WTC11 (cell line): ENCODE measurements around the gene GPR101.
"Not testable (repeated sequence)": the region's sequence is repeated elsewhere in the genome, so short reads cannot be mapped to it uniquely, and the experiment has no call there.

Source experiments
- CREB1 ChIP-seq: sonication (generic); formaldehyde crosslinking; IDR thresholded peaks from 2 replicates; pipeline ENCODE4 v1.8.0; 2023; ENCODE audit warnings: mild to moderate bottlenecking, missing genetic modification reagents
- CTCF ChIP-seq: fragments of 200-600 bp; IDR thresholded peaks from 2 replicates; pipeline ENCODE4 v1.8.0; 2022; ENCODE audit warnings: antibody characterized with exemption
- PRDM15 ChIP-seq: sonication (generic); formaldehyde crosslinking; IDR thresholded peaks from 2 replicates; pipeline ENCODE4 v1.8.0; 2022; ENCODE audit warnings: missing genetic modification reagents
- SMAD3 ChIP-seq: sonication (generic); formaldehyde crosslinking; IDR thresholded peaks from 2 replicates; pipeline ENCODE4 v1.8.0; 2022; ENCODE audit warnings: missing genetic modification reagents, mild to moderate bottlenecking, borderline replicate concordance
- SP1 ChIP-seq: sonication (generic); formaldehyde crosslinking; conservative IDR thresholded peaks from 2 replicates; pipeline ENCODE4 v1.8.1; 2022; ENCODE audit warnings: missing genetic modification reagents
- ZNF121 ChIP-seq: sonication (generic); formaldehyde crosslinking; IDR thresholded peaks from 2 replicates; pipeline ENCODE4 v1.8.0; 2023; ENCODE audit warnings: missing genetic modification reagents
- ZNF423 ChIP-seq: fragments of 250-450 bp; sonication (Bioruptor Pico); IDR thresholded peaks from 2 replicates; pipeline ENCODE4 v2.1.2; 2022; ENCODE audit warnings: mild to moderate bottlenecking, moderate library complexity
- TF ChIP-seq, protein P1 (sequence below): sonication (generic); formaldehyde crosslinking; IDR thresholded peaks from 2 replicates; pipeline ENCODE4 v1.8.0; 2022; ENCODE audit warnings: mild to moderate bottlenecking, missing genetic modification reagents

- TF ChIP-seq SMAD3; CTCF; SP1 (CRISPR knock-in tag); ZNF423 (CRISPR knock-in tag); ZNF121 (CRISPR knock-in tag); PRDM15 (CRISPR knock-in tag); CREB1 (CRISPR knock-in tag): not testable (repeated sequence)
- TF ChIP-seq, protein P1, sequence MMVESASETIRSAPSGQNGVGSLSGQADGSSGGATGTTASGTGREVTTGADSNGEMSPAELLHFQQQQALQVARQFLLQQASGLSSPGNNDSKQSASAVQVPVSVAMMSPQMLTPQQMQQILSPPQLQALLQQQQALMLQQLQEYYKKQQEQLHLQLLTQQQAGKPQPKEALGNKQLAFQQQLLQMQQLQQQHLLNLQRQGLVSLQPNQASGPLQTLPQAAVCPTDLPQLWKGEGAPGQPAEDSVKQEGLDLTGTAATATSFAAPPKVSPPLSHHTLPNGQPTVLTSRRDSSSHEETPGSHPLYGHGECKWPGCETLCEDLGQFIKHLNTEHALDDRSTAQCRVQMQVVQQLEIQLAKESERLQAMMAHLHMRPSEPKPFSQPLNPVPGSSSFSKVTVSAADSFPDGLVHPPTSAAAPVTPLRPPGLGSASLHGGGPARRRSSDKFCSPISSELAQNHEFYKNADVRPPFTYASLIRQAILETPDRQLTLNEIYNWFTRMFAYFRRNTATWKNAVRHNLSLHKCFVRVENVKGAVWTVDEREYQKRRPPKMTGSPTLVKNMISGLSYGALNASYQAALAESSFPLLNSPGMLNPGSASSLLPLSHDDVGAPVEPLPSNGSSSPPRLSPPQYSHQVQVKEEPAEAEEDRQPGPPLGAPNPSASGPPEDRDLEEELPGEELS, result not testable (repeated sequence)
These were observed 33.6 kb downstream of the GPR101 start for GRCh38 chrX:137000236-137000635.
